WTC11 (cell line): ENCODE measurements around the gene LIMA1. TPM values are rescaled to one million over a fixed set of nuclear protein-coding genes. Genes with fewer than 3 reads are reported as not detected.

ENCODE experiments used
- ATAC-seq: fragments of 200-7000 bp; cut with Tn5 transposase; 2 replicates; pipeline ENCODE4 v1.10.0; 2021; ENCODE audit warnings: mild to moderate bottlenecking, moderate library complexity
- CTCF ChIA-PET: fragments of 300-600 bp; sonication (Branson Sonifier 250); formaldehyde crosslinking; loops from one replicate; lab custom pipeline; 2021; ENCODE audit warnings: antibody characterized with exemption; lab: Charles Lee
- POLR2A ChIA-PET: fragments of 350-600 bp; sonication (Branson Sonifier 250); formaldehyde crosslinking; loops from one replicate; lab custom pipeline; 2021; ENCODE audit warnings: antibody characterized with exemption; lab: Charles Lee
- DNase-seq: peaks from one replicate; pipeline ENCODE4 v3.0.0; 2021; ENCODE audit warnings: low spot score
- H3K27ac Mint-ChIP-seq: 2 replicates; pipeline ENCODE4 v1.8.0; 2021; ENCODE audit warnings: mixed read lengths
- H3K27me3 Mint-ChIP-seq: 2 replicates; pipeline ENCODE4 v1.8.0; 2021; ENCODE audit warnings: low read depth, mild to moderate bottlenecking, moderate library complexity, mixed read lengths
- H3K36me3 Mint-ChIP-seq: 2 replicates; pipeline ENCODE4 v1.8.0; 2021; ENCODE audit warnings: mixed read lengths
- H3K4me1 Mint-ChIP-seq: 2 replicates; pipeline ENCODE4 v1.8.0; 2022; ENCODE audit warnings: mixed read lengths
- H3K4me3 Mint-ChIP-seq: 2 replicates; pipeline ENCODE4 v1.8.0; 2021; ENCODE audit warnings: mild to moderate bottlenecking, moderate library complexity, mixed read lengths
- H3K9me3 Mint-ChIP-seq: 2 replicates; pipeline ENCODE4 v1.8.0; 2021; ENCODE audit warnings: mixed read lengths
- ATF3 ChIP-seq: sonication (generic); formaldehyde crosslinking; conservative IDR thresholded peaks from 2 replicates; pipeline ENCODE4 v1.8.1; 2022; ENCODE audit warnings: mild to moderate bottlenecking, missing genetic modification reagents
- ATF6 ChIP-seq: sonication (generic); formaldehyde crosslinking; IDR thresholded peaks from 2 replicates; pipeline ENCODE4 v1.8.1; 2023; ENCODE audit warnings: mild to moderate bottlenecking, missing genetic modification reagents
- CTCF ChIP-seq: fragments of 200-600 bp; IDR thresholded peaks from 2 replicates; pipeline ENCODE4 v1.8.0; 2022; ENCODE audit warnings: antibody characterized with exemption
- ELF4 ChIP-seq: sonication (generic); formaldehyde crosslinking; IDR thresholded peaks from 2 replicates; pipeline ENCODE4 v1.8.1; 2022; ENCODE audit warnings: low read depth, mild to moderate bottlenecking, moderate library complexity, missing genetic modification reagents
- GRHL2 ChIP-seq: fragments of 250-450 bp; sonication (Bioruptor Pico); IDR thresholded peaks from 2 replicates; pipeline ENCODE4 v1.8.0; 2022; ENCODE audit warnings: mild to moderate bottlenecking, moderate library complexity; ENCODE audit not compliant: insufficient replicate concordance, severe bottlenecking
- GTF2I ChIP-seq: fragments of 250-450 bp; sonication (Bioruptor Pico); conservative IDR thresholded peaks from 2 replicates; pipeline ENCODE4 v1.4.0; 2021; ENCODE audit warnings: mild to moderate bottlenecking
- JUN ChIP-seq: sonication (generic); formaldehyde crosslinking; IDR thresholded peaks from 2 replicates; pipeline ENCODE4 v1.8.0; 2023; ENCODE audit warnings: mild to moderate bottlenecking, missing genetic modification reagents
- NR3C1 ChIP-seq: sonication (generic); formaldehyde crosslinking; conservative IDR thresholded peaks from 2 replicates; pipeline ENCODE4 v1.8.1; 2023; ENCODE audit warnings: low read depth, mild to moderate bottlenecking, missing genetic modification reagents
- PREB ChIP-seq: sonication (generic); formaldehyde crosslinking; IDR thresholded peaks from 2 replicates; pipeline ENCODE4 v1.8.1; 2022; ENCODE audit warnings: mild to moderate bottlenecking, missing genetic modification reagents, moderate library complexity, borderline replicate concordance
- RORB ChIP-seq: fragments of 250-450 bp; sonication (Bioruptor Pico); IDR thresholded peaks from 2 replicates; pipeline ENCODE4 v1.9.0; 2021; ENCODE audit warnings: mild to moderate bottlenecking
- TP53 ChIP-seq: sonication (generic); formaldehyde crosslinking; IDR thresholded peaks from 2 replicates; pipeline ENCODE4 v1.8.1; 2023; ENCODE audit warnings: mild to moderate bottlenecking, missing genetic modification reagents
- USF2 ChIP-seq: sonication (generic); formaldehyde crosslinking; IDR thresholded peaks from 2 replicates; pipeline ENCODE4 v1.8.1; 2023; ENCODE audit warnings: mild to moderate bottlenecking, missing genetic modification reagents, moderate library complexity
- ZNF317 ChIP-seq: sonication (generic); formaldehyde crosslinking; IDR thresholded peaks from 2 replicates; pipeline ENCODE4 v1.8.1; 2023; ENCODE audit warnings: low read depth, mild to moderate bottlenecking, moderate library complexity, missing genetic modification reagents, borderline replicate concordance
- ZNF416 ChIP-seq: fragments of 250-450 bp; sonication (Bioruptor Pico); IDR thresholded peaks from 2 replicates; pipeline ENCODE4 v1.9.0; 2021; ENCODE audit warnings: mild to moderate bottlenecking, inconsistent platforms
- total RNA-seq: library from RNA; stranded (reverse); gene quantifications from 3 replicates; pipeline ENCODE4 v1.2.3, GENCODE V29; 2021
- TF ChIP-seq, protein P1 (sequence below): sonication (generic); formaldehyde crosslinking; IDR thresholded peaks from 2 replicates; pipeline ENCODE4 v1.8.1; 2022; ENCODE audit warnings: mild to moderate bottlenecking, moderate library complexity, missing genetic modification reagents
- TF ChIP-seq, protein P2 (sequence below): sonication (generic); formaldehyde crosslinking; IDR thresholded peaks from 2 replicates; pipeline ENCODE4 v1.8.0; 2022; ENCODE audit warnings: mild to moderate bottlenecking, missing genetic modification reagents
- TF ChIP-seq, protein P3 (sequence below): fragments of 250-450 bp; sonication (Bioruptor Pico); IDR thresholded peaks from 2 replicates; pipeline ENCODE4 v2.1.2; 2022; ENCODE audit warnings: mild to moderate bottlenecking, moderate library complexity
- TF ChIP-seq, protein P4 (sequence below): sonication (generic); formaldehyde crosslinking; IDR thresholded peaks from 2 replicates; pipeline ENCODE4 v1.8.1; 2022; ENCODE audit warnings: missing genetic modification reagents, borderline replicate concordance

Gene LIMA1
- total RNA-seq, 1 experiment from 2014 or later, result 41.2 TPM

DNA sequence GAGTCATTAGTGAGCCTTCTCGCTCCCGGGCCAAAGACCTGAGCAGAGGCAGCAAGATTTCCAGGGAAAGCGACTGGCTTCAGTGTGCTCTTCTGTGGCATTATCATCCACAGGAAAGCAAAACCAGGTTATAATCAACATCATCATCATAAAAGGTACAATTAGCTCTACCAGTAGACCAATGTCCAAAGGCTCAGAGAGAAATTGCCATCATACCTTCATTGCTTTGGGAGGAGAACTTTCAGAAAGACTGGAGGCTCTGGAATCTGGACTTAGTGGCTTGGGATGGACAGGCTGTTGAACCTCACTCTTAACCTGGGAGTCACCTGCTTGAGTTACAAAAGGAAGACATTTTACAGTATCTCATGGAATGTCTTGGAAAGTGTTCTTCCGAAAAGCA lies 91.1 kb downstream of the LIMA1 start:
- ChIA-PET POLR2A (no interaction called here), CTCF (no interaction called here)
- H3K36me3 Mint-ChIP-seq, result peaks cover 18% of the 10 kb centered on the region
- ATAC-seq, result no peak
- no peaks in the 10 kb centered on the region for H3K27me3 Mint-ChIP-seq
- TF ChIP-seq, protein P1, sequence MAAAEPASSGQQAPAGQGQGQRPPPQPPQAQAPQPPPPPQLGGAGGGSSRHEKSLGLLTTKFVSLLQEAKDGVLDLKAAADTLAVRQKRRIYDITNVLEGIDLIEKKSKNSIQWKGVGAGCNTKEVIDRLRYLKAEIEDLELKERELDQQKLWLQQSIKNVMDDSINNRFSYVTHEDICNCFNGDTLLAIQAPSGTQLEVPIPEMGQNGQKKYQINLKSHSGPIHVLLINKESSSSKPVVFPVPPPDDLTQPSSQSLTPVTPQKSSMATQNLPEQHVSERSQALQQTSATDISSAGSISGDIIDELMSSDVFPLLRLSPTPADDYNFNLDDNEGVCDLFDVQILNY, result no peak
- TF ChIP-seq, protein P2, sequence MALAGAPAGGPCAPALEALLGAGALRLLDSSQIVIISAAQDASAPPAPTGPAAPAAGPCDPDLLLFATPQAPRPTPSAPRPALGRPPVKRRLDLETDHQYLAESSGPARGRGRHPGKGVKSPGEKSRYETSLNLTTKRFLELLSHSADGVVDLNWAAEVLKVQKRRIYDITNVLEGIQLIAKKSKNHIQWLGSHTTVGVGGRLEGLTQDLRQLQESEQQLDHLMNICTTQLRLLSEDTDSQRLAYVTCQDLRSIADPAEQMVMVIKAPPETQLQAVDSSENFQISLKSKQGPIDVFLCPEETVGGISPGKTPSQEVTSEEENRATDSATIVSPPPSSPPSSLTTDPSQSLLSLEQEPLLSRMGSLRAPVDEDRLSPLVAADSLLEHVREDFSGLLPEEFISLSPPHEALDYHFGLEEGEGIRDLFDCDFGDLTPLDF (CRISPR knock-in tag), result no peak
- TF ChIP-seq CTCF (no peak), USF2 (no peak), GTF2I (CRISPR knock-in tag) (no peak), ATF3 (CRISPR knock-in tag) (no peak), GRHL2 (CRISPR knock-in tag) (no peak), ZNF416 (CRISPR knock-in tag) (no peak), ZNF317 (CRISPR knock-in tag) (no peak), JUN (CRISPR knock-in tag) (no peak), ELF4 (CRISPR knock-in tag) (no peak), ATF6 (CRISPR knock-in tag) (no peak), TP53 (CRISPR knock-in tag) (no peak), NR3C1 (CRISPR knock-in tag) (no peak), RORB (no peak), PREB (CRISPR knock-in tag) (no peak)
- TF ChIP-seq, protein P3, sequence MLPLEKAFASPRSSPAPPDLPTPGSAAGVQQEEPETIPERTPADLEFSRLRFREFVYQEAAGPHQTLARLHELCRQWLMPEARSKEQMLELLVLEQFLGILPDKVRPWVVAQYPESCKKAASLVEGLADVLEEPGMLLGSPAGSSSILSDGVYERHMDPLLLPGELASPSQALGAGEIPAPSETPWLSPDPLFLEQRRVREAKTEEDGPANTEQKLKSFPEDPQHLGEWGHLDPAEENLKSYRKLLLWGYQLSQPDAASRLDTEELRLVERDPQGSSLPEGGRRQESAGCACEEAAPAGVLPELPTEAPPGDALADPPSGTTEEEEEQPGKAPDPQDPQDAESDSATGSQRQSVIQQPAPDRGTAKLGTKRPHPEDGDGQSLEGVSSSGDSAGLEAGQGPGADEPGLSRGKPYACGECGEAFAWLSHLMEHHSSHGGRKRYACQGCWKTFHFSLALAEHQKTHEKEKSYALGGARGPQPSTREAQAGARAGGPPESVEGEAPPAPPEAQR (CRISPR knock-in tag), result no peak
- TF ChIP-seq, protein P4, sequence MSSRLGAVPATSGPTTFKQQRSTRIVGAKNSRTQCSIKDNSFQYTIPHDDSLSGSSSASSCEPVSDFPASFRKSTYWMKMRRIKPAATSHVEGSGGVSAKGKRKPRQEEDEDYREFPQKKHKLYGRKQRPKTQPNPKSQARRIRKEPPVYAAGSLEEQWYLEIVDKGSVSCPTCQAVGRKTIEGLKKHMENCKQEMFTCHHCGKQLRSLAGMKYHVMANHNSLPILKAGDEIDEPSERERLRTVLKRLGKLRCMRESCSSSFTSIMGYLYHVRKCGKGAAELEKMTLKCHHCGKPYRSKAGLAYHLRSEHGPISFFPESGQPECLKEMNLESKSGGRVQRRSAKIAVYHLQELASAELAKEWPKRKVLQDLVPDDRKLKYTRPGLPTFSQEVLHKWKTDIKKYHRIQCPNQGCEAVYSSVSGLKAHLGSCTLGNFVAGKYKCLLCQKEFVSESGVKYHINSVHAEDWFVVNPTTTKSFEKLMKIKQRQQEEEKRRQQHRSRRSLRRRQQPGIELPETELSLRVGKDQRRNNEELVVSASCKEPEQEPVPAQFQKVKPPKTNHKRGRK (CRISPR knock-in tag), result no peak
- H3K9me3 Mint-ChIP-seq, result no peaks in the 10 kb centered on the region
- 0 out of 2 replicates have a peak overlapping the region, but pooled peaks have one; percentile 8 for H3K27ac Mint-ChIP-seq
- no peak overlapping the region for H3K4me3 Mint-ChIP-seq
- no peaks in the 10 kb centered on the region for H3K4me1 Mint-ChIP-seq
- DNase-seq, result no peak
